Heart right ventricle (tissue), 16 donors: Measurements from ENCODE around the gene ATP1A4. TPM values are rescaled to one million over a fixed set of nuclear protein-coding genes. Genes with fewer than 3 reads are reported as not detected.

ENCODE experiments used
- ATAC-seq, 8 donors: fragments of 200-7000 bp; cut with Tn5 transposase; one replicate each; pipeline ENCODE4 v1.9.1; 2020; ENCODE audit warnings: mild to moderate bottlenecking in 8 of 8, moderate library complexity in 8 of 8, moderate number of reproducible peaks in 1 of 8
- DNase-seq, 2 donors: peaks; one replicate each; pipeline ENCODE4 v3.0.0-alpha.2; 2020
- H3K27ac ChIP-seq, 10 donors: fragments of 200-600 bp; sonication (generic) in 2 of 10; one replicate each; pipeline versions ENCODE4 v1.5.0 to v1.8.0; 2020 to 2022; ENCODE audit warnings: mild to moderate bottlenecking in 3 of 10
- H3K27me3 ChIP-seq, 7 donors: fragments of 200-600 bp; one replicate each; pipeline ENCODE4 v1.8.0; 2021 to 2022; ENCODE audit warnings: mild to moderate bottlenecking in 2 of 7
- H3K36me3 ChIP-seq, 9 donors: fragments of 200-600 bp; sonication (generic) in 1 of 9; one replicate each; pipeline versions ENCODE4 v1.5.0 to v1.8.0; 2020 to 2022; ENCODE audit warnings: mild to moderate bottlenecking in 2 of 9
- H3K4me1 ChIP-seq, 9 donors: fragments of 200-600 bp; sonication (generic) in 1 of 9; one replicate each; pipeline versions ENCODE4 v1.5.0 to v1.8.0; 2020 to 2022; ENCODE audit warnings: mild to moderate bottlenecking in 4 of 9
- H3K4me3 ChIP-seq, 10 donors: fragments of 200-600 bp; sonication (generic) in 2 of 10; one replicate each; pipeline versions ENCODE4 v1.5.0 to v1.8.0; 2020 to 2022; ENCODE audit warnings: mild to moderate bottlenecking in 7 of 10, moderate library complexity in 2 of 10
- H3K9me3 ChIP-seq, 11 donors: fragments of 200-600 bp in 10 of 11; sonication (generic) in 2 of 11; one replicate each; pipeline versions ENCODE4 v1.5.0 to v1.8.0; 2013 to 2022; ENCODE audit warnings: mild to moderate bottlenecking in 2 of 11, control low read depth in 1 of 11, moderate library complexity in 1 of 11
- CTCF ChIP-seq, 9 donors: fragments of 200-600 bp; sonication (generic) in 2 of 9; IDR thresholded peaks; one replicate each; pipeline versions ENCODE4 v1.5.0 to v1.8.0; 2021 to 2022; ENCODE audit warnings: antibody characterized with exemption in 9 of 9, mild to moderate bottlenecking in 5 of 9, moderate library complexity in 1 of 9
- WGBS, 2 donors: extraction: QIAGEN DNeasy Blood & Tissue Kit; methylation state at CpG; one replicate each; pipeline ENCODE4 v1.1.7; 2013; ENCODE audit warnings: inconsistent platforms in 1 of 2; 5-methylcytosine and 5-hydroxymethylcytosine counted together
- intact Hi-C, 10 donors: fragments of 100-400 bp; cut with DNase I; formaldehyde crosslinking; loops; one replicate each; pipeline versions ENCODE4 v1.11.1 to v1.14.2; 2022
- polyA plus RNA-seq, 2 donors: library from polyadenylated mRNA; stranded (reverse); fragments of 200-250 nt; gene quantifications; one replicate each; pipeline ENCODE4 v1.2.3, GENCODE V29; 2013
- total RNA-seq, 10 donors: library from RNA; stranded (reverse); fragmentation: NEBNext Ultra II Directional in 3 of 10; extraction: Animal tissue kit (Norgen Biotek cat#: 25700) in 3 of 10; gene quantifications; one replicate each; pipeline versions ENCODE4 v1.2.1 to v1.2.4, GENCODE V29; 2021 to 2023
- donor health status: Arrhythmogenic right ventricular cardiomyopathy.
- donor health status: ischemic (EF 13 %, LVEDD 7.1; RV severe dilation, severe dysfunction).
- donor health status: healthy with polysubstance abuse.
- donor health status: DM: no; HTN: yes; CAD: no.
- donor health status: DM: no; HTN: no; CAD: no.
- donor health status: ischemic (EF 25% LVEDD 6.9; RV normal size, moderate dysfunction).
- donor health status: ischemic (EF 25% LVEDD 5.7; RV mildly dilated, moderate dysfunction).
- donor health status: healthy.
- donor health status: DM: yes; HTN: yes; CAD: no.
- donor health status: Ischemic cardiomyopathy.
- donor health status: ischemic (EF 35%, LVEDD 5.7; RV mildly dilated, moderate dysfunction).
- donor health status: nonischemic (EF 11% LVEDD 7.7; RV severe dilation, severe dysfunction).
- donor health status: DM: yes; HTN: yes; CAD: no.
- donor health status: PGD.
- donor health status: ischemic (EF 29% LVEDD 5.4; RV normal size, mild dysfunction).
- donor health status: nonischemic (EF 23%, LVEDD 6.1; RV moderate dilation, normal function).

The ATP1A4 gene
- total and polyA plus RNA-seq, 12 donors: 0.04 to 1.5 (median 0.29) TPM; not detected in 5

- no peak for TF ChIP-seq CTCF (IDR thresholded peaks at IDR 0.05)
- WGBS, 2 donors: 84 to 87% methylated on average over 4 of the region's 4 CpGs
- no peak for DNase-seq
- H3K4me1 ChIP-seq: peaks cover 0 to 5% (median 0%) of the 10 kb centered on the region in 9 donors
- H3K27me3 ChIP-seq: no peaks in the 10 kb centered on the region
- no peak overlapping the region for H3K4me3 ChIP-seq
- intact Hi-C loops: no loop called here
- no peak overlapping the region for H3K27ac ChIP-seq
- no peaks in the 10 kb centered on the region for H3K36me3 ChIP-seq
- no peak for ATAC-seq
- H3K9me3 ChIP-seq: no peaks in the 10 kb centered on the region
Measured at GRCh38 chr1:160158534-160158933, 7.1 kb downstream of the ATP1A4 start.

- H3K27me3 ChIP-seq: no peaks in the 10 kb centered on the region
- ATAC-seq (peak in 5 of 8 donors; percentile 12 to 59 (median 40)), DNase-seq (no peak)
- no peaks in the 10 kb centered on the region for H3K36me3 ChIP-seq
- H3K4me3 ChIP-seq: no peak overlapping the region
- H3K4me1 ChIP-seq: peaks cover 0 to 5% (median 0%) of the 10 kb centered on the region in 9 donors
- H3K9me3 ChIP-seq: no peaks in the 10 kb centered on the region
- H3K27ac ChIP-seq: peak overlapping the region in 2 of 10 donors; percentile 4 to 12
- TF ChIP-seq CTCF (IDR thresholded peaks at IDR 0.05): no peak
- intact Hi-C loops: no loop called here
Measured at GRCh38 chr1:160159846-160160245, 8.4 kb downstream of the ATP1A4 start.

GRCh38 chr1:160161965-160162705 lies 10.7 kb downstream of the ATP1A4 start:
- 52 to 59% methylated on average over 6 of the region's 6 CpGs for WGBS, 2 donors
- peaks cover 0 to 5% (median 0%) of the 10 kb centered on the region in 9 donors for H3K4me1 ChIP-seq
- TF ChIP-seq CTCF (IDR thresholded peaks at IDR 0.05): peak in 8 of 9 donors; percentile 20 to 66 (median 50)
- DNase-seq (peak in 1 of 2 donors; percentile 16), ATAC-seq (peak in 7 of 8 donors; percentile 28 to 80 (median 67))
- intact Hi-C loops: no loop called here
- no peak overlapping the region for H3K27ac ChIP-seq
- H3K27me3 ChIP-seq: no peaks in the 10 kb centered on the region
- H3K4me3 ChIP-seq: no peak overlapping the region
- H3K36me3 ChIP-seq: no peaks in the 10 kb centered on the region
- no peaks in the 10 kb centered on the region for H3K9me3 ChIP-seq

- Histone ChIP-seq H3K9me3 (no peaks in the 10 kb centered on the region), H3K4me3 (no peak overlapping the region), H3K27me3 (no peaks in the 10 kb centered on the region), H3K4me1 (peaks cover 0 to 5% (median 0%) of the 10 kb centered on the region in 9 donors), H3K27ac (no peak overlapping the region), H3K36me3 (no peaks in the 10 kb centered on the region)
- no peak for ATAC-seq
- intact Hi-C loops: no loop called here
- no peak for DNase-seq
- 79 to 81% methylated on average over 2 of the region's 2 CpGs for WGBS, 2 donors
- no peak for TF ChIP-seq CTCF (IDR thresholded peaks at IDR 0.05)
Measured at GRCh38 chr1:160162931-160163330, 11.5 kb downstream of the ATP1A4 start.
